OCI-LY7 (cell line): ENCODE data around the gene ABI3. TPM values are rescaled to one million over a fixed set of nuclear protein-coding genes. Genes with fewer than 3 reads are reported as not detected.

ENCODE experiments used
- BruUV-seq: library from RNA; stranded (reverse); fragments of 400-500 nt; replicated peaks from 2 replicates; lab custom pipeline; 2021; lab: Mats Ljungman, UMichigan
- CTCF ChIA-PET: fragments of 300-600 bp; sonication (Branson Sonifier 250); formaldehyde crosslinking; loops from one replicate; lab custom pipeline; 2022; ENCODE audit warnings: antibody characterized with exemption; ENCODE audit not compliant: unreplicated experiment; lab: Charles Lee
- POLR2A ChIA-PET: fragments of 300-600 bp; sonication (Branson Sonifier 250); formaldehyde crosslinking; loops from one replicate; lab custom pipeline; 2022; ENCODE audit warnings: antibody characterized with exemption; lab: Charles Lee
- DNase-seq: peaks from one replicate; pipeline ENCODE4 v3.0.0-alpha.2; 2015; ENCODE audit warnings: low spot score
- H2AFZ ChIP-seq: fragments of 200-600 bp; sonication (generic), shearing (Covaris generic); 2 replicates; pipeline ENCODE4 v1.6.1; 2014; ENCODE audit warnings: mild to moderate bottlenecking, antibody characterized with exemption, low read length, moderate library complexity
- H3K27ac ChIP-seq: fragments of 200-600 bp; sonication (generic); 2 replicates; pipeline ENCODE4 v1.5.1; 2014; ENCODE audit warnings: mixed run types, low read depth, mild to moderate bottlenecking, moderate library complexity, low read length, inconsistent platforms; ENCODE audit not compliant: poor library complexity, severe bottlenecking
- H3K36me3 ChIP-seq: fragments of 200-600 bp; sonication (generic); 2 replicates; pipeline ENCODE4 v1.6.1; 2014; ENCODE audit warnings: mild to moderate bottlenecking, antibody characterized with exemption, low read length, moderate library complexity, mixed read lengths; ENCODE audit not compliant: insufficient read depth
- H3K4me1 ChIP-seq: fragments of 200-600 bp; sonication (generic); 2 replicates; pipeline ENCODE4 v1.5.1; 2014; ENCODE audit warnings: mild to moderate bottlenecking, low read length; ENCODE audit not compliant: insufficient read depth, poor library complexity, severe bottlenecking
- H3K4me2 ChIP-seq: fragments of 200-600 bp; sonication (generic); 2 replicates; pipeline ENCODE4 v1.6.1; 2014; ENCODE audit warnings: mild to moderate bottlenecking, low read length
- H3K4me3 ChIP-seq: fragments of 200-600 bp; sonication (generic); 2 replicates; pipeline ENCODE4 v1.5.1; 2014; ENCODE audit warnings: mild to moderate bottlenecking, low read depth, low read length; ENCODE audit not compliant: poor library complexity, severe bottlenecking
- H3K79me2 ChIP-seq: fragments of 200-600 bp; sonication (generic); 2 replicates; pipeline ENCODE4 v1.6.1; 2016; ENCODE audit warnings: low read depth, mild to moderate bottlenecking, low read length, moderate library complexity, mixed read lengths; ENCODE audit not compliant: insufficient read depth
- H3K9me2 ChIP-seq: fragments of 200-600 bp; sonication (generic); 2 replicates; pipeline ENCODE4 v1.6.1; 2016; ENCODE audit warnings: mild to moderate bottlenecking, low read length, mixed read lengths; ENCODE audit not compliant: insufficient read depth
- H3K9me3 ChIP-seq: fragments of 200-600 bp; sonication (generic); 2 replicates; pipeline ENCODE4 v1.6.1; 2014; ENCODE audit warnings: mild to moderate bottlenecking, mixed run types, low read length, mixed read lengths
- H4K20me1 ChIP-seq: fragments of 200-600 bp; sonication (generic); 2 replicates; pipeline ENCODE4 v1.6.1; 2014; ENCODE audit warnings: mild to moderate bottlenecking, antibody characterized with exemption, low read length, moderate library complexity, mixed read lengths; ENCODE audit not compliant: insufficient read depth
- CTCF ChIP-seq: fragments of 200-600 bp; sonication (generic); conservative IDR thresholded peaks from 2 replicates; pipeline ENCODE4 v1.5.1; 2014; ENCODE audit warnings: mild to moderate bottlenecking, antibody characterized with exemption, low read length, moderate library complexity, mixed read lengths
- EZH2phosphoT487 ChIP-seq: fragments of 200-600 bp; sonication (generic); IDR thresholded peaks from 2 replicates; pipeline ENCODE4 v1.6.1; 2018; ENCODE audit warnings: low read depth, borderline replicate concordance, mild to moderate bottlenecking, mixed run types, antibody characterized with exemption, low read length, moderate library complexity, mixed read lengths
- intact Hi-C: fragments of 100-400 bp; cut with micrococcal nuclease; formaldehyde crosslinking; loops from one replicate; pipeline ENCODE4 v1.10.0; 2022; ENCODE audit not compliant: unreplicated experiment
- total RNA-seq, 2 experiments: library from RNA; depleted of rRNA in 1 of 2; stranded (reverse); fragments of >200 nt in 1 of 2; shearing (Covaris generic) in 1 of 2; gene quantifications; 2 replicates each; pipeline ENCODE4 v1.2.3, GENCODE V29; 2014 to 2022

ABI3 gene
- total RNA-seq, 2 experiments from 2014 or later, result 24.0 to 29.5 TPM

DNA sequence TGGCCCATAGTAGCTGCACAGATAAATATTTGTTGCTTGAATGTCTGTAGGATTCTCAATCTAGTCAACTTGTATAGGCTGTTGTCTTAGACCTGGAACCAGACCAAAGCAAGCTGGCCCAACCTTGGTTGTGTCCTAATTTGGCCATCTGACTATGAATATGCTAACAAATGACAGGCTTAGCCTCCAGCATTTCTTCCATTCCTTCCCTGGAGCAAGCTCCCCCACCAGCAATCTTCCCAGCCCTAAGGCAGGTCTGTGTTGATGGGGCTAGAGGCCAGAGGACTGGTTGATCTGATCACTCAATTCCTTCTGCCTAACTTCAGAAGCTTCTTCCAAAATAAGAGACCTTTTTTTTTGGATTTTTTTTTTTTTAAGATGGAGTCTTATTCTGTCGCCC, 29.5 kb downstream of the ABI3 start:
- H3K9me2 ChIP-seq, result no peaks in the 10 kb centered on the region
- intact Hi-C loops, result no loop called here

DNA sequence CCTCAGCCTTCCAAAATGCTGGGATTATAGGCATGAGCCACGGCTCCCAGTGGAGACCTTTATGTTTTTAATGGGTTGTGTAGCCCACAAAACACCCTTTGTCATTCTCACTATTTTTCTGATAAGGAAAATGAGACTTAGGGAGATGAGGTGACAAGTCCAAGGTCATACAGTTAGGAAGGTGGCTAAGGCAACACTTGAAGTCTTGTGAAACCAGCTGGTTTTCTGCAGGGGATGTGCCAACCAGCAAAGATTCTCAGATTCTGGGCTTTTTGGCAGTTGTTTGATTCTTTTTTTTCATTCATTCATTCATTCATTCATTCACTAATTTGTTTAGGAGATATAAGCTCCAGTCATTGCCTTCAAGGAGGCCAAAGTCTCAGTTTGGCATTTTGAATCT, 30.1 kb downstream of the ABI3 start:
- Histone ChIP-seq H3K27ac (no peak overlapping the region), H2AFZ (no peak overlapping the region), H3K4me1 (no peaks in the 10 kb centered on the region), H3K9me2 (no peaks in the 10 kb centered on the region), H3K36me3 (no peaks in the 10 kb centered on the region), H3K79me2 (no peaks in the 10 kb centered on the region), H3K9me3 (no peaks in the 10 kb centered on the region), H3K4me3 (no peak overlapping the region), H4K20me1 (no peaks in the 10 kb centered on the region), H3K4me2 (no peak overlapping the region)
- no TSS peak for BruUV-seq
- TF ChIP-seq EZH2phosphoT487 (no peak), CTCF (no peak)
- ChIA-PET CTCF (no interaction called here), POLR2A (no interaction called here)
- intact Hi-C loops, result no loop called here
- no peak for DNase-seq

More for the DNA sequence above, 29.5 kb downstream of the ABI3 start:
- no TSS peak for BruUV-seq
- no peak overlapping the region for H2AFZ ChIP-seq
- no peak for TF ChIP-seq CTCF
- no peak for TF ChIP-seq EZH2phosphoT487
- no peak overlapping the region for H3K4me3 ChIP-seq
- no peaks in the 10 kb centered on the region for H3K4me1 ChIP-seq
- H3K9me3 ChIP-seq, result no peaks in the 10 kb centered on the region
- no peaks in the 10 kb centered on the region for H4K20me1 ChIP-seq
- no peak overlapping the region for H3K4me2 ChIP-seq
- no peaks in the 10 kb centered on the region for H3K36me3 ChIP-seq
- no peak overlapping the region for H3K27ac ChIP-seq
- H3K79me2 ChIP-seq, result no peaks in the 10 kb centered on the region
- no peak for DNase-seq
- CTCF ChIA-PET, result no interaction called here
- POLR2A ChIA-PET, result interaction anchor here (0.5 kb wide), 1 partner anchor 373 kb away, joined by 3 read pairs; no protein-coding TSS in a partner anchor

GRCh38 chr17:49241040-49241439, 30.5 kb downstream of the ABI3 start:
- Histone ChIP-seq H3K9me2 (no peaks in the 10 kb centered on the region), H3K4me3 (no peak overlapping the region), H2AFZ (no peak overlapping the region), H3K4me2 (no peak overlapping the region), H3K27ac (no peak overlapping the region), H3K4me1 (no peaks in the 10 kb centered on the region), H3K9me3 (no peaks in the 10 kb centered on the region), H4K20me1 (no peaks in the 10 kb centered on the region), H3K36me3 (no peaks in the 10 kb centered on the region), H3K79me2 (no peaks in the 10 kb centered on the region)
- intact Hi-C loops, result no loop called here
- ChIA-PET CTCF (no interaction called here), POLR2A (interaction anchor here (0.6 kb wide), 1 partner anchor 157 kb away, joined by 4 read pairs; no protein-coding TSS in a partner anchor)
- no peak for DNase-seq
- TF ChIP-seq EZH2phosphoT487 (no peak), CTCF (no peak)
- no TSS peak for BruUV-seq
